GM19239 (cell line): Measurements from ENCODE around the gene SELENOS.
A peak's percentile ranks its signal among the peaks of the same experiment; 100 is the strongest.
"Not testable (repeated sequence)": the region's sequence is repeated elsewhere in the genome, so short reads cannot be mapped to it uniquely, and the experiment has no call there.

Experiments used
- DNase-seq: peaks from one replicate; pipeline ENCODE4 v3.0.0; 2011; ENCODE audit warnings: low spot score; ENCODE audit not compliant: insufficient read length
- FAIRE-seq: peaks from 2 replicates; lab custom pipeline; 2011; peaks lifted over from hg19 to GRCh38; lab: Jason Lieb, UNC

SELENOS gene

DNA sequence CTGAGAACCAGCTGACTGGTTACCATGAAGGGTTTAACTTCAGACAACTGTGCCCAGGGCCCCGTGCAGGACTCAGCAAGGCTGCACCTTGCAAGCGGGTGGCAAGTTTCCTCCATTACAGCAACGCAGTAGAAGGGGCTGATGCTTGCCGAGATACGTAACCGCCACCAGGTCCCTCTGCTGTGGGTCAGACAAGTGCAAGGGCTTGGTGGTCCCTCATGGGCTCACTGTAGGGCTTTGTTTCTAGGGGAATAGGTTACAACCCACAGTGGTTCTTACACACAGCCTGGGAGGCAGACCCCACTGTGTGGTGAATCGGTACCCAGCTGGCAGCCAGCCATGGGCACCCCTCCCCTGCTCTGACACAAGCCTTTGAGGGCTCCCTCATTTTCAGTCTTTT lies 33.2 kb upstream of the SELENOS start:
- FAIRE-seq (no peak), DNase-seq (no peak)

DNA sequence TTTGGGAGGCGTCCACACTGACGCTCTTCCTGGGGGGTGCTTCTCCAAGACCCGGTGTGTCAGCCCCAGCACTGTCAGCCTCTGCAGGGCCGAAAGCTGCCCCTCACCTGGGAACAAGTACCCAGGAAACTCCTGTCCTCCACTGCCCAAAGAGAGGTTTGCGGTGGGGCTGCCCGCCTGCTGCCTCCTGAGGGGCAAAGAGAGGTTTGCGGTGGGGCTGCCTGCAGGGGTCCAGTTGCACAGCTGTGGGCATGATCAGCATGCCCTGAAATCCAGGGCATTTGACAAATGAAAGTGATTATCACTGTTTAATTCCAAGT lies 32.8 kb upstream of the SELENOS start:
- FAIRE-seq: no peak
- DNase-seq: no peak

DNA sequence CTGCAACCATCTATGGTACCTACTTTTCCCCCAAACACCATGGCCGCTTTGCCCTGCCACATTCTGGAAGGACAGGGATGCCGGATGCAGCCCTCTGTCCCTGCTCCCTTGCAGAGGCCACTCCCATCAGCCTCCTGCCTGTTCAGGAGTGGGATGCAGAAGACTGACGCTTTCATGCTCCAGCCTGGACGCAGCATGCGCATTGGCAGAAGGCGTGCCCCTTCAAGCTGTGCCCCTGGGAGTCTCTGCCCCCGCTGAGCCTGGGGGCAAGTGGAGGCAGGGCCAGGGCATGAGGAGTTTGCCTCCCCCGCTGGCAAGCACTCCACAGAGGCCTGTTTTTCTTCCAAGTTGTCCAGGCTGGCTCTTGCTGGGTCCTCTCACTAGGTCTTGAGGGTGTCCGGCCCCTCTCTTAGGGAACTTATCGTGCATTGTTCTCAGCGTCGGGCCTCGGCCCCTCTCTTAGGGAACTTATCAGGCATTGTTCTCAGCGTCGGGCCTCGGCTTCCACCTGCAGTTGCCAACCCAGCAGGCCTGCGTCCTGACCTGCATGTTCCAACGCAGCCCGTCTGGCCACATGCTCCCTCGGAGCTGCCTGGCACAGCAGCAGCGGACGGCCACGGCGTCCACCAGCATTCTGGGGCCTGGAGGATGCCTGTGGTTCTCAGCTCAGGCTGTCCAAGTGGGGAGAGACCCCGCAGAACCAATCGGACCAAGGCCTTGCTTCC lies 32.3 kb upstream of the SELENOS start:
- FAIRE-seq (no peak), DNase-seq (no peak)

DNA sequence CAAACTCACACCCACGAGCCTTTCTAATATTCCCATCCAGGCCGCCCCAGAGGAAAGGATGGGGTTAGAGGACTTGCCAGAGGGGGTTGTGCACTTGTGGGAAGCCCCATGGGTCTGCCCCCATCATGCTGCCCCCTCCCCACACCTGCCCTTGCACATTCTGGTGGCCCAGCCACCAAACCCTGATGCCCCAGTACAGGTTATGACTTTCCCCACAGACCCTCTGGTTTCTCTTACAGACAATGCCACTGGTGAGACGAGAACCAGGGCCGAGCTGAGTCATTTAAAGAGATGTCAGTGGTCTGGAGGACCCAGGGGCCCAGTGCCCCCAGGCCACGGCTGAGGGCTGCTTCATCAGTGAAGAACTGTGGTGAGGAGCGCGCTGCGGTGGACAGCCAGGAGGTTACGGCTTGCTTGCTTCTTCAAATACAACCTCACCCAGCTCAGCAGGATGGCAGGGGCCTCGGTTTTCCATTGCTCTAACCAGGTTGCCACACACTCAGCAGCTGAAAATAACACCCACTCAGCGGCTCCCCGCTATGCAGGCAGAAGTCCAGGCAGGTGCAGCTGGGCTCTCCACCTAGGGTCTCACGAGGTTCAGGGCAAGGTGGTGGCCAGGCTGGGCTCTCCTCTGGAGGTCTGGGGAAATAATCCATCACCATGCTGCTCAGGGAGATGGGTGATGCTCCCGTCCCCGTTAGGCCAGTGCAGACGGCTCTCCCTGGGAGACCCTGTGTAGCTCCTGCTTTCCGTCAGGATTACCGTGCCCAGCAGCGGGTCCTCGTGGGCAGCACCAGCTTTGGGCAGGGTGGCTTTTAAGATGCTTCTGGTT lies 31.5 kb upstream of the SELENOS start:
- no peak for FAIRE-seq
- no peak for DNase-seq

DNA sequence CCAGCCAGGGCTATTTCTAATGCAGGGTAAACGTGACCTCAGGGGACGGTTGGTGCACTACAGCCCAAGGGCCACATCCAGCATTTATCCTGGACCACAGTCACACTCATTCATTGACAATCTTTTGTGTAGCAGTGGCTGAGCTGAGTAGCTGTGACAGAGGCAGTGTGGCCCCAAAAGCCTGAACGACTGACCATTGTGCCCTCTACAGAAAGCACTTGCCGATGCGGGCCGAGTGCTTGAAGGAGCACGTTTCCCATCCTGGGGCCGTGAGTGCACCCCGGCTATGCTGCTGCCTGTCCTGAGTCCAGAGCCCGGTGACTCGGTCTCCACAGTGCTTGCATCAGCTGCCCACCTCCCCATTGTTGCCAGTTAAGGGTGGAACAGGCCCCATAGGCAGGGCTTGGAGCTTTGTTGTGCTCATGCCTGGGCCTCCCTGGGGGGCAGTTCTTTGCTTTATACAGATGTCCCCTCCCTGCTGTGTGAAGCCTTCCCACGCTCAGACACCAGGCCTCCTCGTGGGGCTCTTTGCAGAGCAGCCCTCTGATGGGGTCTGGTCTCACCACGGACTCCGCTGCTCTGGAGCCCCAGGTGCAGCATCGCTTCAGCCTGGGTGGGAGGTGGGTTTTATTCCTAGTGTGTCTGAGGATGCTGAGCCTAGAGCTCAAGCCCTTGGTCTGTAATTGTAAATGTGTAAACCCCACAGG lies 30.8 kb upstream of the SELENOS start:
- no peak for FAIRE-seq

DNA sequence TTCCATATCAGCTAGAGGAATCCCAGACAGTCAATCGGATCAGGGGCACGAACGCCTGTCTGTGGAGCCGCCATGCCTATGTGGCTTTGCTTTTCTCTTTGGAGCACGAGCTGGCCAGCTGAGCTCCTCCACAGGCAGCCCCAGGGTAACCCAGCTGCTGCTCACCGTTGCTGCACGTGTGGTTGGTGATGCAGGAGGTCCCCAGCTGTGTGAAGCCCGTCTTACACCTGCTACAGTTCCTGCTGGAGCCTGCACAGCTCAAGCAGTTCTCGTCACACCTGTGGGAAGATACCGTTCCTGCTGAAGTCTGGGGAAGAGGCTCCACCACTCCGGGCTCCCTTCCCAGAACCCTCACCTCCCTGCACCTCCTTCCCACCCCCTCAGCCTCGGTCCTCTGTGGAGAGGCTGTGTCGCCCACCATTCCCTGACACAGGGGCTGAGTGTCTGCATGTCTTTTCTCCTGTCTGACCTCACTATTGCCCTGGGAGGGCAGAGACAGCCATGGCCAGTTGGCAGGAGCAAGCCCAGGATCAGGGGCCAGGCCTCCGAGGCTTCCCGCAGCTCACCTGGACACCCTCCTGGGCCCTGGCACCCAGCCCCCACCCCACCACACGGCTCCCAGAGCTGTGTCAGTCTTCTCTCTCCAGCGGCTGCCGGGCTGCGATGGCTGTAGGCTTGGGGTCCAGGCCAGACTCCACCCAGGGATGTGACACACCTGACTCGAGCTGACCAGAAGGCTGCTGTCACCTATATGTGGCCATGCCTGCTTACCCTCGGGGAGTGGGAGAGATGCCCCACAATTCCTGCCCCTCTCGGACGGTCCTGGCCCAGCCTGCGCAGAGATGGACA lies 30.0 kb upstream of the SELENOS start:
- FAIRE-seq: no peak
- no peak for DNase-seq

More for the DNA sequence above, 30.8 kb upstream of the SELENOS start:
- no peak for DNase-seq

DNA sequence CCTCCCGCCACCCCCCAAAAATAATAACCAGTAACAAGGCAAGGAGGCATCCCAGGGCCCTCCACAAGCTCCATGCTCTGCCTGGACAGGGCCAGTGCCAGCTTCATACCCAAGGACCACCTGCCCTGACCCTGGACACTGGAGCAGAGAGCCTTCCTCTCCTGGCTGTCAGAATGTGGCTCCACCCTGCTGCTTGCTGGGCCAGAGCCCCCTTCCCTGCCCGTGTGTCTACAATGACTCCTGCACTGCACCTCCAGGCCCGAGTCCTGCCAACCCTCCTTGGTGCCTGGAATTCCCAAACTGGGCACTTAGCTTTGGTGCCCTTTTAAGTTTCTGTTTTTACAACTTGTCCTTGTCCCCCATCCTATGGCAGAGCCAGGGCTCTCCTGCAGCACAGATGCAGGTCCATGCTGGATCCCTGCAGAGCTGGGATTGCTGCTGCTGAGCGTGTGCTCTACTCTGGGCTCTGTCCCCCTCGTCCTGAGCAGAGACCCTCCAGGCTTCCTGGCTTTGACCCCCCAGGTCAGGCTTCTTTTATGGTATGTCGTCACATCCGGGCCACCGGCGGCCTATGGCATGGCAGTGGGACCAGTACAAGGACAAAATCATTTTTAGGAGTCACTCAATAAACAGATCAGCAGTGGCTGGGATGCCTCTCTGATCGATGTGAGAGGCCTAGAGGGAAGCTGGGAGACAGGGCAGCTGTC lies 29.2 kb upstream of the SELENOS start:
- DNase-seq: no peak
- FAIRE-seq: no peak

DNA sequence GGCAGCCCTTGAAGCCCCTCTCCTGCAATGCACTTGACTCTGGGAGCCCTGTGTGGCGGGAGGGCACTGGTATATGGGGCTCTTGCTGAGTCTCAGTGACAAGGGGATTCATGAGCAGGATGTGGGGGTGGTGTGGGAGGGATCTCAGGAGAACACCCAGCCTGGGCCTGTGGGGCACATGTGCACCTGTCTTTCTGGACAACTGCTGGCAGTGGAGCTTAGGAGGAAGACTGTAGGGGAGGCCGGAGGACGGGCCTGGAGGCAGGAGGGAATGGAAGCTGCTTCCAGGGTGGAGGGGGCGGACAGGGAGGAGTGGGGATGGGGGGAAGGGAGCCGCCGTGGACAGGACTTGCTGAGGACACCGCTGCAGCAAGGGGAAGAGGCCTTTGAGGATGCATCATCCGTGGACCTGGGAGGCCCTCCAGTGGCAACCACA lies 28.6 kb upstream of the SELENOS start:
- no peak for FAIRE-seq

DNA sequence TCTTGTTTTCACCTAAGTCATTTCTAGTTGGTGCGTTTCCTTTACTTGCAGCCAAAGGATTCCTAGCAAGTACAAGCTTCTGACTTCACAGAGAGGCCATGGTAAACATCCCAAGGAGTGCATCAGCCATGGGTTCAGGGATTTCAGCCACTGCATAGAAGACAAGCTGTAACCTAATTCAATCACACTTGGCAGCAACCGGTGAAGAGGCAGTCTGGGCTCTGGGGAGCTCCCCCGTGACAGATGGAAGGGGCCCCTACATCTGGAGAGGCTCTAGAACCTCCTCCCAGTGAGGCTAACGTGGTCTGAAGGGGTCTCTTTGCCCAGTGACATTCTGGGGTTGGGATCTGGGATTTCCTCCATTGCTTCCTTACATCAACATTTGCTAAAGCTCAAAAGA lies 26.1 kb upstream of the SELENOS start:
- DNase-seq (no peak), FAIRE-seq (no peak)

More for the DNA sequence above, 28.6 kb upstream of the SELENOS start:
- no peak for DNase-seq

DNA sequence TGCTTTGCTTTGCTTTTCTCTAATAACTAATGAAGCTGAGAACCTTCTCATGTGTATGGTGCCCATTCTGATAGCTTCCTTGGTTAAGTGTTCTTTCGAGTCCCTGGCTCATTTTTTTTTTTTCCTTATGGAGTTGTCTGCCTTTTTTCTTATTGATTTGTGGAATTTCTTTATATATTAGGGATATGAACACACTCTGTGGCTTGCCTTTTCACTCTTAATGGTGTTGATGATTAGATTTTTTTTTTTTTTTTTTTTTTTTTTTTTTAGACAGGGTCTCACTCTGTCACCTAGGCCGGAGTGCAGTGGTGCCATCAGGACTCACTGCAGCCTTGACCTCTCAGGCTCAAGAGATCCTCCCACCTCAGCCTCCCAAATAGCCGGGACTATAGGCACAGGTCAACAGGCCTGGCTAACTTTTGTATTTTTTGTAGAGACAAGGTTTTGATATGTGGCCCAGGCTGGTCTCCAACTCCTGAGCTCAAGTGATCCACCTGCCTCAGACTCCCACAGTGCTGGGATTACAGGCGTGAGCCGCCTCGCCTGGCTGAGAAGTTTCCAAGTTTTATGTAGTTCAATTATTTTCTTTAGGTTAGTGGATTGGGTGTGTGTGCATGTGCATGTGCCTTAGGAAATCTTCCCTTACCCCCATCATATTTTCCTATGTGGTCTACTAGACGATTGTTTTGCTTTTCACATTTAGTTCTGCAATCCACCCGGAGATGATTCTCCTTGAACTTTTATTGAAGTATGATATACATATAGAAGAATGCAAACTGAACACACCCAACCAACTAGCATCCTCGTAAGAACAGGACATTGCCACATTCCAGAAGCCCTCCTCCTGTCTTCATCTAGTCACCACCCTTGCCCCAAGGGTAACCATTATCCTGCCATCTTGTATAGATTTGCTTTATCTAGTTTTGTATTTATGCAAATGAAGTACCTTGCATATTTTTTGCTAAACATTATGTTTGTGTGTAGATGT lies 19.4 kb upstream of the SELENOS start:
- DNase-seq (no peak), FAIRE-seq (no peak)

DNA sequence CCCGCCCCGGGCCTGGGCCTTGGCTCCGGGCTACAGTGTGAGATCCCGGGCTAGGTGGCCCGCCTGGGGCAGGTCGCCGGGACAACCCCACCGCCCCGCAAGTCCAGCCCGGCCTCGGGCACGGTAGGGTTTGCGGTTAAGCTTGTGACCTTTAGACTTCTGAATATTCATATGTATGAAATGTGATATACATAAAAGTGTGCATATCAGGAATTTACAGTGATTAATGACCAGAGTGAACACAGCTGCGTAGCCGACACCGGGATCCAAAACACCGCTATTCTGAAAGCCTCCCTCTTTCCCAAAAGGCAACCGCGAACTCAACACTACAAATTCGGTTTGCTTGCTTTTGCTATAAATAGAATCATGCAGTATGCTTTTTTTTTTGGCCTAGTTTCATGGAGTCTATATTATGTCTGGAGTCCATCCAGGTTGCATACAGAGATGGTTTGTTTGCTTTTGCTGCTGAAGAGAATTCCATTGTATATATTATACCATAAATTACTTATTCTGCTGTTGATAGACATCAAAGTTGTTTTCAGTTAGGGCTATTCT lies 18.4 kb upstream of the SELENOS start:
- no peak for DNase-seq
- no peak for FAIRE-seq

DNA sequence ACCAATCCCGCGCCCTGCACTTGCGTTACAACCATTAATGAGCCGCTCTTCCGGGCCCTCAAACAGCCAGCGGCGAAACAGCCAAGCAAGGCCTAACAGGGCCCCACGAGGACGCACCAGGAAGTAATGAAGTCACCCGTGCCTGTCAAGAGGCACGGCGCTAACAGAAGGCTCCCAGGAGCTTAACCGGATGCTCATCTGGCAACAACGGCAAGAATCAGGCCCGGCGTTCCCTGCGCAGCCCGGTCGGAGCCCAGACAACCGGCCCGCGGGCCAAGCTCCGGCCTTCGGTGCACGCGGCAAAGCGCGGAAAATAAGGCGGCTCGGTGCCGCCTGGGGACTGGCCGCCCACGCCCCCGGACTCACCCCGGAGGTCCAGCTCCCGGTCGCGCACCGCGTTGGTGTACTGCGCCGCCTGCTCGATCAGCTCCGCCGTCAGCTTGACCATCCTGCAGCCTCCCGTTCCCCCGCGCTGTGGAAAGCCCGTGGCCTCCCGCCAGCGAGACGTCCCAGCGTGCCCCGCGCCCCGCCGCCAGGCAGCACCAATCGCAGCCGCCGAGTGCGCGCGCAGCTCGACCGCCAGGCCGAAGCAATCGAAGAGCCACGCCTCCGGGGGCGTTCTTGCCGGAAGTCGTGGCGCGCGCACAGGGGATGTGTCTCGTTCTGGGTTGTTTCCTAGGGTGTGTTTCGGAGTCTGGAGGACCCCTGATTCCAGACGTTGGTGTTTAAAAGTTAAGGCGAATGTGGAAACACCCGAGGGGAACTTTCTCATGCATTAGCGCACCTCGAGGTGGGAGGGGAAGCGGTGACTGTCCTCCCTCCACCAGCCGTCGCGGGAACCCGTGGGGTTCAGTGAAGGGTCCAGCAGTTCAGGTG lies 17.7 kb upstream of the SELENOS start, which contains the start of gene SNRPA1:
TSS of gene SNRPA1 (minus strand) at position 518 of the 876 bp plus-strand sequence. CDS start at position 448, 70 bp downstream.
- DNase-seq (peak; percentile 82), FAIRE-seq (peak; percentile 83)

DNA sequence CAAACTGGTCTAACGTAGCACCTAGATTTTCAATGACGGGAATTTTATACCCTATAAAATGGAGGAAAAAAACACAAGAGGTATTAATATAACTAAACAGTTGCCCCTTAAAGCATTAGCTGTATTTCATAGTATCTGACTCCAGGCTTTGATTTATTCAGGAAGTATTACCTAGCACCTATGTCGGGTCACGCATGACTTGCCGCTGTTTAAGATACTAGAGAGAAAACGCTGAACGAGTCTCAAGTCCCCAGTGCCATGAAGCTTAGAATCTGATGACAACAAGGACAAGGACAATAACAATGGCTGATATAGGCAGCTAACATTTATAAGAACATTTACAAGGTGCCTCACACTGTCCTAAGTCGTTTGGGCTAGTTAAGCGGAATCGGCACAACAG lies 15.8 kb upstream of the SELENOS start:
- FAIRE-seq: peak; percentile 54

DNA sequence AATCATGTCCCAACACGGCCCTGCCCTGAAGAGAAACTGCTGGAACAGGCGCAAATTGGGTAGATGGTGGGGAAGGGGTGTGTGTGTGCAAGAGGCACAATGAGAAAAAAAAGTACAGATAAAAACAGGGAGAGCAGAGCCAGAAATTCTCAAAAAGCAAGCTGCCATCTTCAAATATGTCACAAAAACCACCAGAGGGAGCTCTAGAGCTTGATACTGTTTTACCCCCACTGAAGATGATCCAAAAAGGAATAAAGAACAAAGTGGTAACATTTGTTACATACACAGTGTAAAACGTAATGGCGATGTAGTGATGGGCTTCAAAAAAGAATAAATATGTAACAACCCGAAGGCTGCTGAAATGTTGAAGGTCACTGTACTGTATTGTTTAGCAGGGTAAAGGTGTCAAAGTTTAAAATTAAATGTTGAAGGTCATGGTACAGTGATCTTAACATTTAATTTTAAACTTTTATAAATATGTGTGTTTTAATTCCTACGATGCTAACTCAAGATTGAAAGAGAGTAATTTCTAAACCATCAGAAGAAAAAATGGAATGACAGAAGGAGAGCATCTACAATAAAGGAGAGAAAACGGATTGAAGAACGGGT lies 11.7 kb upstream of the SELENOS start:
- DNase-seq (no peak), FAIRE-seq (peak; percentile 4)

More for the DNA sequence above, 15.8 kb upstream of the SELENOS start:
- DNase-seq: no peak

DNA sequence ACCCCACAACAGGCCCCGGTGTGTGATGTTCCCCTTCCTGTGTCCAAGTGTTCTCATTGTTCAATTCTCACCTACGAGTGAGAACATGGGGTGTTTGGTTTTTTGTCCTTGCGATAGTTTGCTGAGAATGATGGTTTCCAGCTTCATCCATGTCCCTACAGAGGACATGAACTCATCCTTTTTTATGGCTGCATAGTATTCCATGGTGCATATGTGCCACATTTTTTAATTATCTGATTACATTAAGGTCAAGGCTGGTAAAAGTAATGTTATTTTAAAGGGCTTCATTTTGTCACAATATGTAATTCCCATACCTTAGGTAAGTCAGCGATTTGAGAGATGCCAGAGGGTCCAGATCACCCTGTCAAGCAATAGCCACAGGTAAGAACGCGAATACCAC lies 10.1 kb upstream of the SELENOS start:
- not testable (repeated sequence) for FAIRE-seq, DNase-seq

DNA sequence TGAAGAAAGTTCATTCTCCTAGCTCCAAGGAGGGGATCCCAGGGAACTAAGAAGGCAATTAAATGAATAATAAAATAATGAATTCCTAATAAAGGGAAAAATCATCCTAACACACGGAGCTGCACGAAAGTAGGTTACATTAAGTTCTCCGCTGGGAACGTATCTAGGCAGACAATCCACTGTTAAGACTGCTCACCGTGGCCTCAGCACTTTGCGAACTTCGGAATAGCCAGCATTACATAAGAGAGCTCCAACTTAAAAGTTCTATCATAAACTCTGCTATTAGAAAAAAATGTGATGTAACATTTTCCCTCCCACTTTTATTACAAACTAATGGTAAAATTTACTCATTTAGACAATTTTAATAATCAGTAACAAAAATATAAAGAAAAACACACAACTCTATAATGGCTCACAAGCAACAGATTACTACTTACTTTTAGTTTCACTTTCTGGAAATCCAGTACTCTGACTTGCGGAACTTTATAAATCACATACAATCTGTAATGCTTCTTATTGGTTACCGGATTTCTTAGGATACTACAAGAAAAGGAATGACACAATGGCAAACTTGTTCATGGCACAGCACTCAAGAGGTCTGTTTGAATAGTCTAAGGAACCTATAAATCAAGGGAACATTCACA lies 9.3 kb upstream of the SELENOS start:
- no peak for FAIRE-seq

More for the DNA sequence above, 9.3 kb upstream of the SELENOS start:
- no peak for DNase-seq
